Prostate gland (tissue), 2 donors: ENCODE data around the gene KRT77. TPM values are rescaled to one million over a fixed set of nuclear protein-coding genes. Genes with fewer than 3 reads are reported as not detected.
"Not testable (repeated sequence)": the region's sequence is repeated elsewhere in the genome, so short reads cannot be mapped to it uniquely, and the experiment has no call there.

ENCODE experiments used
- DNase-seq: peaks from one replicate; pipeline ENCODE4 v3.0.0-alpha.2; 2019; ENCODE audit warnings: low spot score
- H3K27ac ChIP-seq, 2 donors: fragments of 200-600 bp; sonication (generic); 2 replicates each; pipeline ENCODE4 v1.5.1; 2017 to 2019
- H3K27me3 ChIP-seq: fragments of 200-600 bp; sonication (generic); replicated peaks from 2 replicates; pipeline ENCODE4 v1.5.1; 2019; ENCODE audit not compliant: insufficient read depth
- H3K36me3 ChIP-seq, 2 donors: fragments of 200-600 bp; sonication (generic); 1 replicate in 1 of 2; 2 replicates in 1 of 2; pipeline versions ENCODE4 v1.5.1 to v1.8.1; 2017 to 2019
- H3K4me1 ChIP-seq: fragments of 200-600 bp; sonication (generic); replicated peaks from 2 replicates; pipeline ENCODE4 v1.5.1; 2019
- H3K4me3 ChIP-seq, 2 donors: fragments of 200-600 bp; sonication (generic); 2 replicates each; pipeline ENCODE4 v1.5.1; 2017 to 2019
- H3K9me3 ChIP-seq: fragments of 200-600 bp; sonication (generic); 2 replicates; pipeline ENCODE4 v1.5.1; 2017
- CTCF ChIP-seq, 4 experiments: fragments of 200-600 bp in 2 of 4; fragments of 450-650 bp in 2 of 4; sonication (generic) in 2 of 4; IDR thresholded peaks; 1 replicate in 3 of 4; 2 replicates in 1 of 4; pipeline ENCODE4 v1.5.1; 2016 to 2019; ENCODE audit warnings: antibody characterized with exemption in 4 of 4, mild to moderate bottlenecking in 2 of 4, moderate library complexity in 2 of 4
- POLR2A ChIP-seq: fragments of 450-650 bp; IDR thresholded peaks from one replicate; pipeline ENCODE4 v1.6.1; 2016; ENCODE audit warnings: antibody characterized with exemption, mild to moderate bottlenecking
- POLR2AphosphoS5 ChIP-seq: sonication (generic); formaldehyde crosslinking; IDR thresholded peaks from one replicate; pipeline ENCODE4 v1.6.1; 2017; ENCODE audit warnings: antibody characterized with exemption
- WGBS: methylation state at CpG from one replicate; pipeline ENCODE4 v1.1.5; 2018; 5-methylcytosine and 5-hydroxymethylcytosine counted together
- intact Hi-C: fragments of 100-400 bp; cut with DNase I; formaldehyde crosslinking; loops from one replicate; pipeline ENCODE4 v1.14.2; 2022
- total RNA-seq, 2 donors: library from RNA; depleted of rRNA; stranded (reverse); fragments of >200 nt; gene quantifications; one replicate each; pipeline ENCODE4 v1.1.0, GENCODE V29; 2016

The KRT77 gene
- total RNA-seq, 2 donors from 2014 or later = 0.09 to 0.57 TPM

GRCh38 chr12:52673217-52673616 is 30.1 kb downstream of the KRT77 start:
- intact Hi-C loops = no loop called here

GRCh38 chr12:52672321-52672933 is 30.9 kb downstream of the KRT77 start:
- H3K27me3 ChIP-seq = no peaks in the 10 kb centered on the region
- no peak for DNase-seq
- no peak overlapping the region for H3K4me3 ChIP-seq
- no peaks in the 10 kb centered on the region for H3K9me3 ChIP-seq
- H3K27ac ChIP-seq = no peak overlapping the region
- no peaks in the 10 kb centered on the region for H3K4me1 ChIP-seq
- TF ChIP-seq POLR2AphosphoS5 (no peak), CTCF (IDR thresholded peaks at IDR 0.05) (no peak), POLR2A (no peak)
- intact Hi-C loops = no loop called here
- WGBS = 52% methylated on average over 2 of the region's 2 CpGs
- H3K36me3 ChIP-seq = no peaks in the 10 kb centered on the region

More at GRCh38 chr12:52673217-52673616, 30.1 kb downstream of the KRT77 start:
- H3K36me3 ChIP-seq = no peaks in the 10 kb centered on the region
- H3K9me3 ChIP-seq = no peaks in the 10 kb centered on the region
- 53% methylated on average over 5 of the region's 5 CpGs for WGBS
- no peak overlapping the region for H3K27ac ChIP-seq
- H3K27me3 ChIP-seq = no peaks in the 10 kb centered on the region
- DNase-seq = no peak
- H3K4me3 ChIP-seq = no peak overlapping the region
- no peaks in the 10 kb centered on the region for H3K4me1 ChIP-seq
- TF ChIP-seq POLR2A (no peak), POLR2AphosphoS5 (no peak), CTCF (IDR thresholded peaks at IDR 0.05) (no peak)

- H3K4me3 ChIP-seq = no peak overlapping the region
- intact Hi-C loops = no loop called here
Measured at GRCh38 chr12:52670961-52671360, 32.4 kb downstream of the KRT77 start.

GRCh38 chr12:52670506-52670905 is 32.8 kb downstream of the KRT77 start:
- WGBS = 97% methylated on average over 4 of the region's 4 CpGs
- DNase-seq = no peak
- no peaks in the 10 kb centered on the region for H3K4me1 ChIP-seq
- intact Hi-C loops = no loop called here
- no peak overlapping the region for H3K27ac ChIP-seq
- no peaks in the 10 kb centered on the region for H3K27me3 ChIP-seq
- no peaks in the 10 kb centered on the region for H3K9me3 ChIP-seq
- H3K36me3 ChIP-seq = no peaks in the 10 kb centered on the region
- no peak overlapping the region for H3K4me3 ChIP-seq
- no peak for TF ChIP-seq POLR2AphosphoS5
- TF ChIP-seq CTCF (IDR thresholded peaks at IDR 0.05) = no peak
- no peak for TF ChIP-seq POLR2A

More at GRCh38 chr12:52670961-52671360, 32.4 kb downstream of the KRT77 start:
- 92% methylated on average over 3 of the region's 3 CpGs for WGBS
- Histone ChIP-seq H3K9me3 (no peaks in the 10 kb centered on the region), H3K36me3 (no peaks in the 10 kb centered on the region), H3K27ac (no peak overlapping the region), H3K27me3 (no peaks in the 10 kb centered on the region), H3K4me1 (no peaks in the 10 kb centered on the region)
- no peak for DNase-seq
- TF ChIP-seq POLR2AphosphoS5 (no peak), POLR2A (no peak), CTCF (IDR thresholded peaks at IDR 0.05) (no peak)

- H3K27me3 ChIP-seq, H3K4me3 ChIP-seq, DNase-seq, H3K4me1 ChIP-seq, intact Hi-C loops, H3K27ac ChIP-seq, H3K36me3 ChIP-seq, H3K9me3 ChIP-seq: not testable (repeated sequence)
- WGBS = 98% methylated on average over 3 of the region's 3 CpGs
Measured at GRCh38 chr12:52669941-52670340, 33.4 kb downstream of the KRT77 start.
